HPDE6-E6E7 (cell line): Measurements from ENCODE around the gene EPN2.

Experiments used
- DNase-seq: peaks from one replicate; pipeline ENCODE4 v3.0.0; 2011; ENCODE audit warnings: missing footprints; ENCODE audit errors: extremely low spot score

EPN2 gene

DNA sequence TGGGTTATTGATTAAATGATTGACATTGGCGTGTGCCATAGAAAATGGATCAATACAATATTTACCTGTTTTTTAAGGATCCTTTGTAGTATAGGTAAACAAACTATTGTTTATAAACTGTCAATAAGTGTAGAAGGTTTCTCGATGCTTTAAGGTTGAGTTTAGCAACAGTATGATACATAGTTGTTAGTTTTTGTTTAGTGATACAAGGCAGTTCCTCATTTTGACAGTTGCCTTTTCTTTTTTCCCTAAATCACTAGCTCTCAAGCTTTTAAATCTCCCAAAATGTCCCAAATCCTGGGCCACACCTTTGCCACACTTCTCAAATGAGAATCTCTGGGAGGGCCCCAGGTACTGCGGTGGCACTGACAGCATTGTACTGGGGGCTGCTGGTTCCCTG lies 57.3 kb downstream of the EPN2 start:
- no peak for DNase-seq

DNA sequence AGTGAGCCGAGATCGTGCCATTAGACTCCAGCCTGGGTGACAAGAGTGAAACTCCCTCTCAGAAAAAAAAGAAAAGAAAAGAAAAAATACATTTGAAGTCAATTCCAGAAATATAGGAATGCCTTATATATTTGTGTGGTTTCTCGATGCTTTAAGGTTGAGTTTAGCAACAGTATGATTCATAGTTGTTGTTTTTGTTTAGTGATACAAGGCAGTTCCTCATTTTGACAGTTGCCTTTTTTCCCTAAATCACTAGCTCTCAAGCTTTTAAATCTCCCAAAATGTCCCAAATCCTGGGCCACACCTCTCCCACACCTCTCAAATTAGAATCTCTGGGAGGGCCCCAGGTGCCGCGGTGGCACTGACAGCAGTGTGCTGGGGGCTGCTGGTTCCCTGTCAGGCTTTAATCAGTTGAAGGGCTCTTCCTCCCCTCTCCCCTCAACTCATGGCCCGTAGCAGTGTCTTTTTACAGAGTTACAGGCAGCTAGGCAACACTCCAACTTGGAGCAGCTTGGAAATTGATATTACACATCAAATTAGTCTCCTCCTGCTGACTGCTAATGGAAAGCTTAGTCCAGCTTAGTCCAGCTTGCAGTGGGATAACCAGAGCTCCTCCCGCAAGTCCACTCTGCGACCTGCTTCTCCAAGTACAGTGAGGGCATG lies 58.4 kb downstream of the EPN2 start:
- DNase-seq: no peak

DNA sequence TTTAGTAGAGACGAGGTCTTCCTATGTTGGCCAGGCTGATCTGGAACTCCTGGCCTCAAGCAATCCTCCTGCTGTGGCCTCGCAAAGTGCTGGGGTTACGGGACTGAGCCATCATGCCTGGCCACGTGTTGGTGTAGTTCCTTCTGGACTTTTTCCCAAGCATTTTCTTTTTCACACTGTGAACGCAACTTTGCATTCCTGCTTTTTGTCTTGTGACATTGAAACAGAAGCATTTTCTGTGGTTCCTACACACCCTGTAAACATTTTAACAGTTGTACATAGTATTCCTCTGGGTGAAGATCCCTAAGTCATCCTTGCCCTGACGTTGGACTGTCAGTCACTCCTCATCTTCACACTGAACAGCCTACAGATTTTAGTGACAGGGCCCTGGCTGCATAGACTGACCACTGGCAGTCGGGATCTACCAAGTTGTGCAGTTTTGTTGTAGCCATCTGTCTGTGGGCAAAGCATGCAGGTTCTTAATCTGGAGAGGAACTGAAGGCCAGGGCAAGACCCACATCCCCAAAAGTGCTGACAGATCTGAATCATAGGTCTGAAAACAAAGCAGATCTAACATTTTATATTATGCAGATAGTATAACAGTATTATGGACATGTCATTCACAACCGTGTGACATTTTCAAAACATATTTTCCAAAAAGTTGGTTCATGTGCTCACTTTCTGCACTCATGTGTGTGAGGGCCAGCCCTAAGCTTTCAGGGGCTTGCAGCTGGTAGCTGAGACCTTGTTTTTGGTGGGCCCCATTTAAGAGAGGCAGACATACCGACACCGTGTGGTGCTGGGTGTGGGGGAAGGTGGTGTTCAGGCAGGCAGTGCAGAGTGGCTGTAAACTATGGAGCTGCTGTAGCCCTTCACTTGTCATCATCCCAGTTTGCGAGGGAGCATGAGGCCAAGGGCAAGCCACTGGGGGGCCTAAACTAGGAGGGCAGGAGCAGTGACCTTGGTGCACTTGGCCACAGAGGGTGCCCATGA lies 59.9 kb downstream of the EPN2 start:
- DNase-seq: no peak

DNA sequence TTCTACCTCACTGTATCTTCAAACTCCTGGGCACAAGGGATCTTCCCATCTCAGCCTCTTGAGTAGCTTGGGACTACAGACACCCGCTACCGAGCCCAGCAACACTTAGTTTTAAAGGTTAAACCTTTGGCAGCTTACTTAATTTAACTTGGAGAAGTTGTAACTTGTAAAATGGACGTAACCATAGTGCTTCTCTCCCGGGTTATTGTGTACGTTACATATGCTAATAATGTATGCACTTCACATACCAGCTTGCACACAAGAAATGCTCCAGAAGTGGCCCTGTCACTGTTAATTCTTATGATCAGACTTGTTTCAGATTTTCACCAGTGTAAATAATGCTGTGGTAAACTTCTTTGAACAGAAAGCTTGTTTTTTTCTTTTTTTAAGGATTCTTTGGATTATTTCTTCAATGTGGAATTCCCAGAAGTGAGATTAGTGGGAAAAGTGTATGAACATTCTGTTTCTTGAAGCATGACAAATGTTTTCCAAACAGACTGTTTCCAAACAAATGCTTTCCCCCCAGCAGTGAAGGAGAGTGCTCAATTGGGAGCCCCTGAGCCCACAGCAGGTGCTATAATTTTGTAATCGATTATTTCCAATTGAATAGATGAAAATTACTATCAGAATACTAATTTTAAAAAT lies 61.5 kb downstream of the EPN2 start:
- DNase-seq: no peak

DNA sequence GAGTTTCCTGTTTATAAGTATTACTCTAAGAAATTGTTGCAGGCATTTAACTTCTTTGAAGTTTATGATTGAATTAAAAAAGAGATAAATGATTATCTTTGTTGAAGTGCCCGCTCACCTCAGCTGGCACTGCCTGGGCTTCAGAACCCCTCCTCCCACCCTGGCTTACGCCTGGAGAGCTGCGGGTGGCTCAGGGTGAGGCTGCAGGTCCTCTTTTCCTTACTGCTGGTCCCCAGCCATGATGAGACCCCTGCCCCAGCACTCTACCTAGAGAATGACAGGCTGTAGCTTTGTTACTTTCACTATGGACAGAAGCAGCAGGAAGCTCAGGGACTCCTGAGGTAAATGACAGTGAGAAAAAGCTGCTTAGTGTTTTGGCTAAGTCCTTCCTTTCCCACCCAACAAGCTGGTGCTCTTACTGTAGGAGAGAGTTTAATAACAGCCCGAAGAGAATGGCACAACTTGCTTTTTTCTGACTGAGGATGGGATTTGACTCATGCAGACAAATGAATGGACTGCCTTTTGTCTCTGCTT lies 62.1 kb downstream of the EPN2 start:
- no peak for DNase-seq

DNA sequence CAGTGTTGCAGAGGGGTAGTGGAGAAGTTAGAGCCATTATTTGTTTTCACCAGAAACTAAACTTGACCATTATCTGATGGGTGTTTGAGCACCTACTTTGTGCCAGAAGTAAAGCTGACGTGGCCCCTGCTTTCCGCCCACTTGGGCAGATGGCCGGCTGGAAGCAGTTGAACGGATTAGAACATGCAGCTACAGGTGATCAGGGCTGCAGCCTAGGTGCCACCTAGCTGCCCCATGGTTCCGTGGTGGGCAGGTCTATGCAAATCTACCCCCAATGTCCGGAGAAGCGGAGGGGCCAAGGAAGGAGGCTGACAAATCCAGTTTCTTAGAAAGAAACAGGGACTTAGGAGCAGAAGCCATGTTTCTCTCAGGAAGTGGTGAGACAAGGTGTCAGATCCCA lies 62.7 kb downstream of the EPN2 start:
- no peak for DNase-seq

DNA sequence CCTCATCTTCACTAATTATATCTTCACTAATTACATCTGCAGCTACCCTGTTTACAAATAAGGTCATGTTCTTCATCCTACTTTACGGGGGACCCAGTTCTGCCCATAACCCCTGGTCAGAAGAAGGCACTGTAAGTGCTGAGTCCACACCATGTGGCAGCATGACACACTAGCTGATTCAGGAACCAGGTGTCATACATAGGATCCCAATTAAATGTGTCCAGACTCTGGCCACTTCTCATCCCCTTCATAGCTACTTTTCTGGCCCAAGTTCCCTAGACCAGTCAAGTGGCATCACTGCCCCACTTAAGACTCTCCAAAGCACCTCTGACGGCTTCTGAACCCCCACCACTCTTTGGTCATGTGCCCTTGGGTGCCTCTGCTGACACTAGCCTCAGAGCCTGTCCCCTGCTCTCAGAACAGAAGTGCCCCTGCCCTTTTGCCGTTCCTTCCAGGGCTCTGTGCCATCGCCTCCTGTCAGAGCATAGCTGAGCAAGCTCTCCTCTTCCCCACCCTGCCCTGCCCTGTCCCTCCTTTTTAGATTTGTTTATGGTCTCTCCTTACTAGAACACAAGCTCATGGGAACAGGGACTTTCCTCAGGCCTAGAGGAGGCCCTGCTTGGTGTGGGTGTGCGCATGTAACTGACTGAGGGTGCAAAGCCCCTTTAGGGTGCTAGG lies 64.2 kb downstream of the EPN2 start:
- DNase-seq: no peak

DNA sequence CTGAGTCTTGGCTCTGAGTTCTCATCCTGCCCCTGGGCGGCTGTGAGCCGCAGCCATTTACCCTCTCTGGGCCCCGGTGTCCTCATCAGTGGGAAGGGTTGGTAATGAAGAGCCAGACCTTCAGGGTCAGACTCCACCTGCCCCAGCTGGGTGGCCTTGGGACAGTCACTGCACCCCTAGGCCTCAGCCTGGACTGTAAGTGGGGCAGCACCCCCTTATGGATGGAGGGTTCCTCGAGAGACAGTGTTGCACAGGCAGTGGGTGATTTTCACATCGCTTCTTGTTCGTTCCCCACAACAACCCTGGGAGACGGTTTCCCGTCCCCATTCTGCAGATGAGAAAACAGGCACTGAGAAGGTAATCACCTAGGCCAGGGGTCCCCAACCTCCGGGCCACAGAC lies 64.8 kb downstream of the EPN2 start:
- no peak for DNase-seq

DNA sequence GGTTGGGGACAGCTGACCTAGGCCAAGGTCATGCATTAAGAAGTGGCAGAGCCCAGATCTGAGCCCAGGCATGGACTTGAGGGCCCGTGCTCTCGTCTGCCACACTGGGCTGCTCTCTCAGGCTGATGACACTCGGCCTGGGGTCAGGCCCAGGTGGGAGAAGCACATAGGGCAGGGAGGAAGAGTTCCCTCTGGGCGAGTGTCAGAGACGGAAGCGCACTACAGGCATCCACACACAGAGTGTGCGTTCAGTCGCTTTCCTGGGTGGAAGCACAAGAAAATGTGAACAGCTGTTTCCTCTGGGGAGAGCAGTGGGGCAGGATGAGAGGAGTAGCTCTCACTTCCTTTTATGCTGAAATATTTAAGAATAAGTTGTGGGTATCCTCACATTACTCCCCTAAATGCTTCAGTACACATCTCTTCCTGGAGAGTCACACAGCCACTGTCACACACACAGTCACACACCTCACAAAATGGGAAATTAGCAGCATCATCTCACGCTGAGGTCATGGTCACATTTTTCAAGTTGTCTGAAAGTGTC lies 65.7 kb downstream of the EPN2 start:
- DNase-seq: no peak

DNA sequence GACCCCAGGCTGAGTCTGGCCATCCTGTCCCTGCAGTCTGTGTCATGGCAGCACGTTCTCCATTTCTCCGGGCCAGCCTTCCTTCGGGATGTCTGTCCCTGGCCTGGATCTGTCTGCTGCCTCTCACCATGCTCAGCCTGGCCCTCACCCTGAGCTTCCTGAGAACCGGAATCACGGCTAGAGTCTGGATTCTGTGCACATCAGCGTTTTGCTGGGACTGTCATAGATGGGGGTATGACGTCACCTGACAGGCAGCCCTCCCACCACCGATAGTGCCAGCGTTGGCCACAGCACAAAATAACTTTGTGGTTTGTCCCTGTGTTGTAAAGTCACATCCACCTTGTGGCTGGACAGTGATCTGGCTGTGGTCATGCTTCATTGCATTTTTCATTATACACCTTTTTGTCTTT lies 66.2 kb downstream of the EPN2 start:
- no peak for DNase-seq

DNA sequence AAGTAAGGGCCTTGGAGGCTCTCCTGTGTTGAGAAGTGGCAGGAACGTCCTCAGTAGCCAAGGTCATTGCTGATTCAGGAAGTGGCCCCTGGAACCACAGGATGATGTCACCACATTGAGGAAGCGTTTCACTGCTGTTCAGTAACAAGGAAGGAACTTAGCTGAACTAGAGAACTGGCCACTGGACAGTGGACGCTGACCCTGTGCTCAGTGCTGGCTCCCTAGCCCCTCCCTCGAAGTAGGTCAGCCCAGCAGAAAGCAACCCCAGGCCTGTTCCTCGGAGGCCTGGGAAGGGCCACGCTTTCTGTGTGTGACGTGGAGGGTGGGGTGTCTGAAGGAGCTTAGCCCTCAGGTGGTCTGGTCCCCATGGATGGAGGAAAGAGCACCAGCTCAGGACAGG lies 67.0 kb downstream of the EPN2 start:
- no peak for DNase-seq

DNA sequence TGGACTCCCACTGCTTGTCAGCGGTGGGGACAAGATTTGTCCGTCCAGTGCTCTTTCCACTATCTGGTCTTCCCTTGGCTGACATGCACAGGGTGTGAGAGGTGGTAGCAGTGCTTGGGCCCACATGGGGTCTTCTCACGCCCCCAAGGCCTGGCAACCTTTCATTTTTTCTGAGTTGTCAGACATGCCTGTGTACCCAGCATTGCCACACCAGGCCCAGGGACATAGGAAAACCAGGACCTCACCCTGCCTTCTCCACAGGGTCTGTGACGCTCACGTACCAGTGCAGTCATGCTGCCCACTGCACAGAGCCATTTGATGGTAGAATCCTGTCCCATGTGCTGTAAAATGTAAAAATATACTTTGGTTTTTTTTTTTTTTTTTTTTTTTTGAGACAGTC lies 67.6 kb downstream of the EPN2 start:
- no peak for DNase-seq

DNA sequence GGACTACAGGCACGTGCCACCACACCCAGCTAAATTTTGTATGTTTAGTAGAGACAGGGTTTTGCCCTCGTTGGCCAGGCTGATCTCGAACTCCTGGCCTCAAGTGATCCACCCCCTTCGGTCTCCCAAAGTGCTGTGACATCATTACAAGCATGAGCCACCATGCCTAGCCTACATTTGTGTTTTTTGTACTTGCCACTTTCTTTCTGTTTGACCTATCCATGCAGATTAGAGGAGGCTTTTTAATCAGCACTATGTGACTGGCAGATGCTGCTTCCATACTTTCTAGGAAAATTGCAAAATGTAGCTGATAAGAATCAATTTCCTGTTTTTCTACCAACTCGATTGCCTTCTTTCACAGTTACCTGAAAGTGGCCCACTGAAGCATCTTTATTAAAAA lies 68.1 kb downstream of the EPN2 start:
- no peak for DNase-seq

DNA sequence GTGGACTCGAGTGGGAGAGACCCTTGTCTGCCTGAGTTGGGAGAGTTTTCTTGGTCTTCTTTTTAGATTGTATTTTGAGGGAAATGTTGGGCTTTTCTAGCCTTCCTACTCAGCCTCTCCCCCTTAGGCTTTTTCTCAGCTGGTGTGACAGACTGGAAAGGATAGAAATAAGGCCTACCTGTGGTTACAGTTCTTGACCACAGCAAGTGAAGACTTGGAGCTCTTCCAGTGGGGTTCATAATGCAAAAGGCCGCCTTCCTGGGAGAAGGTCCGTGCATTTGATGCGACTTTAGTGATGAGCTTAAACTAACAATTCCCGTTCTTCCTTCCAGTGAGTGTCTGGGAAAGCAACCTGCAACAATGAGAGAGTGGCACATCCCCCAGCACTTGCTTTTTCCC lies 68.6 kb downstream of the EPN2 start:
- no peak for DNase-seq

DNA sequence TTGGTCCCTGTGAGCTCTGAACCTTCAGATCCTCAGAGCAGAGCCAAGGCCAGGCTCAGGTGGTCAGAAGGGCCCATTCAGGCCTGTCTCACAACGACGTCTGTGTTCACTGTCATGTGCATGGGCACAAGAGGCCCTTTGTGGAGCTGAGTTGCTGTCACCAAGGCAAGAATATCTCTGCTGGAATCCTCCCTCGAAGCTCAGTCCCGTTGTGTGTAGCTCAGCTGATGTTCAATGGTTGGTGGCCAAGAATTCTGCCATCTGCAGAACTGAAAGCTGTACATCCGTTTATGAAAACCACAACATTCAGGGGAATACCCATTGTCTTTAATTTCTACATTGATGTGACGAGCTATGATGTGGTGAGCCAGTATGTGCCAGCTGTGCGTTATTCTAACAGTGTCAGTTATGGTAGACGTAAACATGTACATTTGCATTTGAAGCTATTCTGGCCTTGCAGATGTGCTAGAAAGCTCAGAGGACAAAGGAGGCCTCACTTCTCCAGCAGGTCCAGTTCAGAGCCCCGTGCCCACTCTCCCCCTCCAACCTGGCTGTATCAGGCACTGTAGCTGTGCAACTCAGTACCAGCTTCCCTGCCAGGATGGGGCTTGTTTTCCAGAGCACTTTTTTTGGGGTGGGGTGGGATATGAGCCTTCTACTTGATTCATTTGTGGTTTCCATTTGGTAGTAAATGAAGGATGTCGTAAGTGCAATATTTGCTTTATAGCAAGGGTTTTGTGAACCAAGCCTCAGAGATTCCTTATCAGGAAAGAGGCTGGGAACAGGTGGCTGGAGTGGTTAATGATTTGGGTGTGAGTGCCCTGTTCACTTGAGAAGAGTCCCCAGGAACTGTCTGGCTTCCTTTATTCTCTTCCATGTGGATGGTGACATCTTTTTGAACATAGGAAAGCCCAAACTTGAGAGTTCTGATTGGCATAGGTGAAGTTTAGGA lies 69.3 kb downstream of the EPN2 start:
- no peak for DNase-seq

DNA sequence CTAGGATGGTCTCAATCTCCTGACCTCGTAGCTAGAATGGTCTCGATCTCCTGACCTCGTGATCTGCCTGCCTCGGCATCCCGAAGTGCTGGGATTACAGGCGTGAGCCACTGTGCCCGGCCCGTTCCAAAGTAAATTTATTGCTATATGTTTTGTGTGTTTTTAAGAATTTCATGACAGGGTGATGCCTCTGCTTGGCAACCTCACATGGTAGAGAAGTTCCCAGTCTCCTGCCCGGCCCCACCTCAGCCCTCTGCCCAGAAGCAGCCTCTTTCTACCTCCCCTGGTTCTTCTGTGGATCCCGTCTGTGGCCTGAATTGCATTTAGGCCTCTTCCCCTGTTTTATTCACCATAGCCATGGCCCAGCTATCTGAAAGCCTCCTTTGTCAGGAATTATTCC lies 70.4 kb downstream of the EPN2 start:
- no peak for DNase-seq

DNA sequence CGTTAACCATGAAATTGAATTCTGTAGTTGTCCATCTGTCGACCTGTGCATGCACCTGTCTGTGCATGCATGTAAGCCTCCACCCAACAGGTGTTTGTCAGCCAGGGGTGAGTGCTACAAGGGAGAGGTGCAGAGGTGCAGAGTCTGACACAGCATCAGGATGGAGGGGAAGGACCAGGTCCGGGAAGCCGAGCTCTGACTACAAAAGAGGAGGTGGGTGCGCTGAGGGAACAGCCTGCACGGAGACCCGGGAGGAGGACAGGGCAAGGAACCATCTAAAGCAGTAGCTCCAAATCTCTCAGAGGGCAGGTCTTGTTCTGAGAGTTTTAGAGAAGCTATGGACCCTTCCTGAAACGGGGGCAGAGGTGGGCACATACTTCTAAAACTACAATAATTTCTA lies 71.2 kb downstream of the EPN2 start:
- no peak for DNase-seq

DNA sequence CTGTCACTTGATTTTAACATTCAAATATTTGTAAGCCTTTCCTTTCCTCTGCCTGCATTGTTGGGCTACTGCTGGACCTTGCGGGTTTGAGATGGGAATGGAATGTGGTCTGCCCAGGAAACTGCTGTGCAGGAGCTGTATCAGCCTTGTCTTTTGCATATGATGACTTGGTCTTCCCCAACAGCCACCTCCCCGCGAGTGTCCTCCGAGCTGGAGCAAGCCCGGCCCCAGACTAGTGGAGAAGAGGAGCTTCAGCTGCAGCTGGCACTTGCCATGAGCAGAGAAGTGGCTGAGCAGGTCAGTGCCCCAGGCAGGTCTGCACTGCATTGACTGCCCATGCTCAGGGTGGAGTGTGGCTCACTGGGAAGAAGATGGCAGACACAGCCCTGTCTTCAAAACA lies 72.5 kb downstream of the EPN2 start:
- DNase-seq: no peak

DNA sequence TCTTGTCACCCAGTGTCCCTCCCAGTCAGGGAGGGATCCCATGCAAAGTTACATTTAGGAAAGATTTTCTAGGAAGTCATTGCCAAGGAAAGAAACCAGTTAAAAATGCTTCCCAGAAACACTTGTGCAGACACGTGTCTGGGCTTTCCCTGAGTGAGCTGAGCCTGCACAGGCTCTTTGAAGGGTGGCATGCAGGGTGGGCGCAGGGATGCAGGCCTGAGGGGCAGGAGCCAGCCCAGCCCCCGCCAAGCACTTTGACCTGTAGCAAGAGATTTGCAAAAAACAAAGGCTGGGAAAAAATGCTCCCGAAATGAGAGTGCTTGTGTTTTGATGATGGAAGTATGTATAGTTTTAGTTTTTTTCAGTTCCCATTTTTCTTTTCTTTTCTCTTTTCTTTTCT lies 73.0 kb downstream of the EPN2 start:
- no peak for DNase-seq

DNA sequence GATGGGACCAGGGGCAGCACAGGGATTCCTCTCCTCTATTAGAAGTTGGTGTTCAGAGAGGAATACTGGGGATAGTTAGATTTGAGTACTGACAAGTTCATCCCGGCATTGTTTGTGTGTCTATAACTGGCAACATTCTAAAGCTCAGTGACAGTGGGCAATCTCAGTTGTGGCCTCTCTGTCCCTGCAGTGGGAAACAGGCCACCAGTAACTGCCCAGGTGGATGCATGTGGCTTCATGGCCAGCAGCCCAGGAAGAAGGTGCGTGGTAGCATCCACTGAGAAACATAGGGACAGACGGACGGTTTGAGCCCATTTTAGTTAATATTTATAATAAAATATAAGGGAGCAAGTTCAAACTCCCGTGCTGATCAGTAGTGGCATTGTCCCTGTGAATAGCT lies 73.8 kb downstream of the EPN2 start:
- DNase-seq: no peak
